Activated CD8-positive, alpha-beta T cell treated with anti-CD3 and anti-CD28 coated beads for 36 hours (primary cell): Measurements from ENCODE around the gene PCF11. TPM values are rescaled to one million over a fixed set of nuclear protein-coding genes. Genes with fewer than 3 reads are reported as not detected.
"Not testable (repeated sequence)": the region's sequence is repeated elsewhere in the genome, so short reads cannot be mapped to it uniquely, and the experiment has no call there.

Source experiments
- ATAC-seq: fragments of 200-7000 bp; cut with Tn5 transposase; one replicate; pipeline ENCODE4 v1.10.0; 2021; ENCODE audit warnings: mild to moderate bottlenecking, moderate library complexity
- CTCF ChIA-PET: fragments of 350-600 bp; sonication (Branson Sonifier 250); formaldehyde crosslinking; loops from one replicate; lab custom pipeline; 2021; ENCODE audit warnings: antibody characterized with exemption; lab: Charles Lee
- POLR2A ChIA-PET: fragments of 350-600 bp; sonication (Branson Sonifier 250); formaldehyde crosslinking; loops from one replicate; lab custom pipeline; 2021; ENCODE audit warnings: antibody characterized with exemption; lab: Charles Lee
- DNase-seq: peaks from one replicate; pipeline ENCODE4 v3.0.0-alpha.2; 2020
- H3K27ac Mint-ChIP-seq: one replicate; pipeline ENCODE4 v1.8.0; 2021; ENCODE audit warnings: mild to moderate bottlenecking, mixed read lengths
- H3K27me3 Mint-ChIP-seq: one replicate; pipeline ENCODE4 v1.8.0; 2021; ENCODE audit warnings: mixed read lengths
- H3K36me3 Mint-ChIP-seq: one replicate; pipeline ENCODE4 v1.8.0; 2021; ENCODE audit warnings: low read depth, mixed read lengths
- H3K4me1 Mint-ChIP-seq: one replicate; pipeline ENCODE4 v1.8.0; 2021; ENCODE audit warnings: low read depth, mixed read lengths
- H3K4me3 Mint-ChIP-seq: one replicate; pipeline ENCODE4 v1.8.0; 2021; ENCODE audit warnings: mild to moderate bottlenecking, moderate library complexity, mixed read lengths
- H3K9me3 Mint-ChIP-seq: one replicate; pipeline ENCODE4 v1.8.0; 2021; ENCODE audit warnings: mixed read lengths
- CTCF ChIP-seq: fragments of 200-600 bp; IDR thresholded peaks from one replicate; pipeline ENCODE4 v1.8.0; 2022; ENCODE audit warnings: antibody characterized with exemption, mild to moderate bottlenecking
- intact Hi-C: fragments of 100-400 bp; cut with micrococcal nuclease; formaldehyde crosslinking; loops from one replicate; pipeline ENCODE4 v1.10.0; 2022
- total RNA-seq, 2 experiments: library from RNA; stranded (reverse); gene quantifications; one replicate each; pipeline ENCODE4 v1.2.3, GENCODE V29; 2021

Gene PCF11
- total RNA-seq, 2 experiments from 2014 or later: 53.9 to 55.6 TPM

- Mint-ChIP-seq H3K36me3 (peaks cover 19% of the 10 kb centered on the region), H3K27me3 (no peaks in the 10 kb centered on the region), H3K9me3 (no peaks in the 10 kb centered on the region), H3K4me1 (peaks cover 42% of the 10 kb centered on the region), H3K4me3 (peak overlapping the region; percentile 98), H3K27ac (no peak overlapping the region)
- no peak for TF ChIP-seq CTCF
- no peak for ATAC-seq
- no peak for DNase-seq
- intact Hi-C loops: loop anchor here (2.0 to 10.0 kb wide), 2 partner anchors 35 to 121 kb away; partner anchors contain the start of gene RAB30
- ChIA-PET POLR2A (interaction anchor here (1.2 kb wide), 1 partner anchor 90 kb away, joined by 5 read pairs; the partner anchor contains the start of gene CCDC90B), CTCF (interaction anchor here (1.3 kb wide), 1 partner anchor 328 kb away, joined by 4 read pairs; no protein-coding TSS in a partner anchor)
Measured at GRCh38 chr11:83195649-83196048, 38.7 kb downstream of the PCF11 start.

- POLR2A ChIA-PET: no interaction called here
- DNase-seq: no peak
- H3K4me3 Mint-ChIP-seq: no peak overlapping the region
- H3K4me1 Mint-ChIP-seq: peaks cover 25% of the 10 kb centered on the region
- intact Hi-C loops: no loop called here
- ATAC-seq: no peak
- CTCF ChIA-PET: interaction anchor here (0.8 to 1.6 kb wide), 4 partner anchors 18 to 332 kb away, joined by 3 to 7 read pairs (median 4); no protein-coding TSS in a partner anchor
- no peaks in the 10 kb centered on the region for H3K27me3 Mint-ChIP-seq
- no peaks in the 10 kb centered on the region for H3K9me3 Mint-ChIP-seq
- H3K27ac Mint-ChIP-seq: no peak overlapping the region
- no peak for TF ChIP-seq CTCF
- H3K36me3 Mint-ChIP-seq: peaks cover 21% of the 10 kb centered on the region
Measured at GRCh38 chr11:83200035-83200434, 43.1 kb downstream of the PCF11 start.

- H3K27ac Mint-ChIP-seq: no peak overlapping the region
- intact Hi-C loops: no loop called here
- H3K36me3 Mint-ChIP-seq: peaks cover 13% of the 10 kb centered on the region
- POLR2A ChIA-PET: no interaction called here
- DNase-seq: no peak
- TF ChIP-seq CTCF: no peak
- ATAC-seq: no peak
- H3K27me3 Mint-ChIP-seq: no peaks in the 10 kb centered on the region
- CTCF ChIA-PET: interaction anchor here (1.6 kb wide), 1 partner anchor 44 kb away, joined by 4 read pairs; no protein-coding TSS in a partner anchor
- no peak overlapping the region for H3K4me3 Mint-ChIP-seq
- H3K4me1 Mint-ChIP-seq: no peaks in the 10 kb centered on the region
- no peaks in the 10 kb centered on the region for H3K9me3 Mint-ChIP-seq
Measured at GRCh38 chr11:83205608-83206185, 48.8 kb downstream of the PCF11 start.

- TF ChIP-seq CTCF: no peak
- Mint-ChIP-seq H3K9me3 (no peaks in the 10 kb centered on the region), H3K27me3 (no peaks in the 10 kb centered on the region), H3K27ac (no peak overlapping the region), H3K36me3 (peaks cover 7% of the 10 kb centered on the region), H3K4me1 (no peaks in the 10 kb centered on the region), H3K4me3 (no peak overlapping the region)
- intact Hi-C loops: no loop called here
- ChIA-PET CTCF (interaction anchor here (1.6 kb wide), 1 partner anchor 43 kb away, joined by 4 read pairs; no protein-coding TSS in a partner anchor), POLR2A (no interaction called here)
- no peak for DNase-seq
- ATAC-seq: no peak
Measured at GRCh38 chr11:83206221-83206620, 49.3 kb downstream of the PCF11 start.

GRCh38 chr11:83206771-83207382, 49.9 kb downstream of the PCF11 start:
- H3K4me1 Mint-ChIP-seq, H3K27ac Mint-ChIP-seq, H3K27me3 Mint-ChIP-seq, intact Hi-C loops, DNase-seq, H3K4me3 Mint-ChIP-seq, ATAC-seq, H3K36me3 Mint-ChIP-seq, H3K9me3 Mint-ChIP-seq: not testable (repeated sequence)
- ChIA-PET POLR2A (interaction anchor here (1.0 kb wide), 1 partner anchor 12 kb away, joined by 3 read pairs; no protein-coding TSS in a partner anchor), CTCF (interaction anchor here (1.6 kb wide), 1 partner anchor 43 kb away, joined by 4 read pairs; no protein-coding TSS in a partner anchor)
